ENCODE measurements around the gene UBXN4. TPM values are rescaled to one million over a fixed set of nuclear protein-coding genes. Genes with fewer than 3 reads are reported as not detected.
A peak's percentile ranks its signal among the peaks of the same experiment; 100 is the strongest.
"Not testable (repeated sequence)": the region's sequence is repeated elsewhere in the genome, so short reads cannot be mapped to it uniquely, and the experiment has no call there.

The UBXN4 gene
- total RNA-seq, 1 donor from 2014 or later, result 40.3 TPM

GRCh38 chr2:135762530-135762929 is 20.9 kb downstream of the UBXN4 start:
- peak in 1 of 2 donors; percentile 55 for DNase-seq (ENCODE audit: low read depth in 2 of 2)

- DNase-seq (ENCODE audit: low read depth in 2 of 2), result no peak
Measured at GRCh38 chr2:135768863-135769262, 27.2 kb downstream of the UBXN4 start.

GRCh38 chr2:135773319-135773718 is 31.7 kb downstream of the UBXN4 start:
- no peak for DNase-seq (ENCODE audit: low read depth in 2 of 2)

- DNase-seq (ENCODE audit: low read depth in 2 of 2), result peak; percentile 38 to 65
Measured at GRCh38 chr2:135773917-135774316, 32.3 kb downstream of the UBXN4 start.

GRCh38 chr2:135775420-135775819 is 33.8 kb downstream of the UBXN4 start:
- no peak for DNase-seq (ENCODE audit: low read depth in 2 of 2)

- no peak for DNase-seq (ENCODE audit: low read depth in 2 of 2)
Measured at GRCh38 chr2:135776367-135776766, 34.7 kb downstream of the UBXN4 start.

GRCh38 chr2:135782231-135782630 is 40.6 kb downstream of the UBXN4 start:
- no peak for DNase-seq (ENCODE audit: low read depth in 2 of 2)

GRCh38 chr2:135783439-135783838 is 41.8 kb downstream of the UBXN4 start:
- DNase-seq (ENCODE audit: low read depth in 2 of 2), result no peak

- no peak for DNase-seq (ENCODE audit: low read depth in 2 of 2)
Measured at GRCh38 chr2:135785032-135785431, 43.4 kb downstream of the UBXN4 start.

- DNase-seq (ENCODE audit: low read depth in 2 of 2), result peak in 1 of 2 donors; percentile 76
Measured at GRCh38 chr2:135786823-135787222, 45.2 kb downstream of the UBXN4 start.

GRCh38 chr2:135790423-135790822 is 48.8 kb downstream of the UBXN4 start:
- DNase-seq (ENCODE audit: low read depth in 2 of 2), result no peak

GRCh38 chr2:135791418-135792190 is 49.9 kb downstream of the UBXN4 start:
- no peak for DNase-seq (ENCODE audit: low read depth in 2 of 2)

GRCh38 chr2:135792401-135793150 is 50.9 kb downstream of the UBXN4 start:
- DNase-seq (ENCODE audit: low read depth in 2 of 2), result no peak

- DNase-seq (ENCODE audit: low read depth in 2 of 2), result not testable (repeated sequence)
Measured at GRCh38 chr2:135795641-135796040, 54.0 kb downstream of the UBXN4 start.

- DNase-seq (ENCODE audit: low read depth in 2 of 2), result no peak
Measured at GRCh38 chr2:135796606-135797005, 55.0 kb downstream of the UBXN4 start.

- peak; percentile 69 to 80 for DNase-seq (ENCODE audit: low read depth in 2 of 2)
Measured at GRCh38 chr2:135797497-135798274, 56.0 kb downstream of the UBXN4 start.

- DNase-seq (ENCODE audit: low read depth in 2 of 2), result no peak
Measured at GRCh38 chr2:135798275-135798705, 56.6 kb downstream of the UBXN4 start.

- peak; percentile 50 to 52 for DNase-seq (ENCODE audit: low read depth in 2 of 2)
Measured at GRCh38 chr2:135798762-135799161, 57.1 kb downstream of the UBXN4 start.

GRCh38 chr2:135799738-135800137 is 58.1 kb downstream of the UBXN4 start:
- no peak for DNase-seq (ENCODE audit: low read depth in 2 of 2)

GRCh38 chr2:135800513-135801460 is 59.1 kb downstream of the UBXN4 start:
- no peak for DNase-seq (ENCODE audit: low read depth in 2 of 2)

- no peak for DNase-seq (ENCODE audit: low read depth in 2 of 2)
Measured at GRCh38 chr2:135802350-135802749, 60.7 kb downstream of the UBXN4 start.

Measured in lung microvascular endothelial cell (primary cell).